BJ (cell line): Measurements from ENCODE around the gene ORAI1. TPM values are rescaled to one million over a fixed set of nuclear protein-coding genes. Genes with fewer than 3 reads are reported as not detected.

ENCODE experiments used
- CTCF ChIA-PET: fragments of 350-600 bp; formaldehyde crosslinking; extraction: SDS; loops from one replicate; lab custom pipeline; 2021; ENCODE audit warnings: antibody characterized with exemption, inconsistent platforms; lab: Yijun Ruan, JAX
- POLR2A ChIA-PET: fragments of 300-600 bp; sonication (Branson Sonifier 250); formaldehyde crosslinking; extraction: SDS; loops from one replicate; lab custom pipeline; 2021; ENCODE audit warnings: antibody characterized with exemption; lab: Charles Lee
- DNase-seq: peaks from one replicate; pipeline ENCODE4 v3.0.0-alpha.2; 2011; ENCODE audit warnings: low read depth
- H3K27me3 ChIP-seq: 2 replicates; pipeline ENCODE4 v1.6.0; 2011; ENCODE audit warnings: low read length; ENCODE audit not compliant: control insufficient read depth, insufficient read depth
- H3K36me3 ChIP-seq: 2 replicates; pipeline ENCODE4 v1.5.1; 2011; ENCODE audit warnings: low read length; ENCODE audit not compliant: control insufficient read depth, insufficient read depth
- H3K4me3 ChIP-seq: 2 replicates; pipeline ENCODE4 v1.5.1; 2011; ENCODE audit warnings: low read depth, mild to moderate bottlenecking, control low read depth, low read length
- CTCF ChIP-seq: IDR thresholded peaks from 2 replicates; pipeline ENCODE4 v1.5.1; 2011; ENCODE audit warnings: low read depth, mild to moderate bottlenecking, control low read depth, inconsistent platforms, low read length, moderate library complexity; ENCODE audit not compliant: insufficient read depth
- polyA plus RNA-seq: library from polyadenylated mRNA; depleted of rRNA; stranded (reverse); fragments of >200 nt; gene quantifications from 2 replicates; pipeline ENCODE4 v1.2.3, GENCODE V29; 2011

Gene ORAI1
- polyA plus RNA-seq, 1 experiment = 28.3 TPM

GRCh38 chr12:121596526-121596925 is 29.8 kb upstream of the ORAI1 start:
- no peak for TF ChIP-seq CTCF
- ChIA-PET POLR2A (no interaction called here), CTCF (no interaction called here)
- DNase-seq = no peak
- Histone ChIP-seq H3K27me3 (no peaks in the 10 kb centered on the region), H3K4me3 (no peak overlapping the region), H3K36me3 (no peaks in the 10 kb centered on the region)

DNA sequence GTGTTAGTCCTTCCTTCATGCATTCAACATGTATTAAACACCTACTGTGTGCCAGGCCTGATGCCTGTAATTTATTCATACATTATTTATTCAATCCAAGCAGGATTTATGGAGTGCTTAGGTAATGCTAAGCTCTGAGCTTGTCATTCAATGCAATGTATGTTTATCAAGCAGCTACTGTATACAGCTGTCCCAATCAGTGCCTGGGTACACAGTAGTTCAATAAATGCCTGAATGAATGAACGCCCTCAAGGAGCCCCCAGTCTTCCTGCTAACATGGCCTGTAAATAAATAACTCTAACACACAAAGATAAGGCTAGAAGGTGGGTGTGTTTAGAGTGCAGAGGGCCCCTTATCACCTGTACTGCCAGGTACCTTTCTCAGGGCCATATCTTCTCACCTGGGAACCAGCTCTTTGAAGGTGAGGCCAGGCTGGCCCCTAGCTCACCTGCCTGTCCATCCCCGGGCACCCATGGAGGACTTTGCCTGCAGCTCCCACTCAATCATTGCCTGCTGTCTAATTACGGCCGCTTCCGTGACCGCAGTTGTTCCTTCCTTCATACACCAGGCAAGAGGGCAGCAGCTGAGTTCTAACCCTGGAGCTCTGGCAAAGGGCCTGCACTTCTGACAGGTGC is 25.5 kb upstream of the ORAI1 start:
- DNase-seq = no peak
- no peak for TF ChIP-seq CTCF
- ChIA-PET CTCF (no interaction called here), POLR2A (no interaction called here)
- no peaks in the 10 kb centered on the region for H3K27me3 ChIP-seq
- no peaks in the 10 kb centered on the region for H3K36me3 ChIP-seq
- no peak overlapping the region for H3K4me3 ChIP-seq

DNA sequence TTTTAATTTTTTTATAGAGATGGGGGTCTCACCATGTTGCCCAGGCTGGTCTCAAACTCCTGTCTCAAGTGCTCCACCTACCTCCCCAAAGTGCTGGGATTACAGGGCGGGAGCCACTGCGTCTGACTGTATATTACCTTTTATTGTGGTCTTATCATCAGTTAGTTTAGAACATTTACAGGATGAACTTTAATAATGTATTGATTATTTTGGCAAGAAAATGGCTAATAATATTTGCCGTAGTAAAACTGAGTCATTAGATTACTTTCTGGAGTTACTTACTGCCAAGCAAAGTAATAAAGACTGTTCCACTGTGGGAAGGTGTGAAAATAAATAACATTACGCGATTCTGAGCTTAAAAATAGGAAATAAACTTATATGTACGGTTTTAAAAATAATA is 23.6 kb upstream of the ORAI1 start:
- ChIA-PET CTCF (no interaction called here), POLR2A (no interaction called here)
- Histone ChIP-seq H3K4me3 (no peak overlapping the region), H3K27me3 (no peaks in the 10 kb centered on the region), H3K36me3 (no peaks in the 10 kb centered on the region)
- TF ChIP-seq CTCF = no peak
- no peak for DNase-seq

- CTCF ChIA-PET = no interaction called here
- Histone ChIP-seq H3K27me3 (no peaks in the 10 kb centered on the region), H3K36me3 (no peaks in the 10 kb centered on the region), H3K4me3 (no peak overlapping the region)
- DNase-seq = no peak
- POLR2A ChIA-PET = no interaction called here
- no peak for TF ChIP-seq CTCF
Measured at GRCh38 chr12:121603581-121603980, 22.7 kb upstream of the ORAI1 start.

- no peak for TF ChIP-seq CTCF
- no peak overlapping the region for H3K4me3 ChIP-seq
- no peaks in the 10 kb centered on the region; the same call in 1 of the 2 replicates for H3K27me3 ChIP-seq
- ChIA-PET CTCF (no interaction called here), POLR2A (no interaction called here)
- no peak for DNase-seq
- no peaks in the 10 kb centered on the region for H3K36me3 ChIP-seq
Measured at GRCh38 chr12:121608301-121608700, 18.0 kb upstream of the ORAI1 start.
